Activated CD4-positive, alpha-beta T cell treated with anti-CD3 and anti-CD28 coated beads for 36 hours (primary cell): Measurements from ENCODE around the gene DMRTC1. TPM values are rescaled to one million over a fixed set of nuclear protein-coding genes. Genes with fewer than 3 reads are reported as not detected.
"Not testable (repeated sequence)": the region's sequence is repeated elsewhere in the genome, so short reads cannot be mapped to it uniquely, and the experiment has no call there.

Experiments used
- ATAC-seq: fragments of 200-7000 bp; cut with Tn5 transposase; one replicate; pipeline ENCODE4 v1.10.0; 2021; ENCODE audit warnings: mild to moderate bottlenecking, moderate library complexity
- CTCF ChIA-PET: fragments of 350-600 bp; sonication (Branson Sonifier 250); formaldehyde crosslinking; loops from one replicate; lab custom pipeline; 2021; ENCODE audit warnings: antibody characterized with exemption; lab: Charles Lee
- POLR2A ChIA-PET: fragments of 350-600 bp; sonication (Branson Sonifier 250); formaldehyde crosslinking; loops from one replicate; lab custom pipeline; 2021; ENCODE audit warnings: antibody characterized with exemption, inconsistent platforms; lab: Charles Lee
- DNase-seq: peaks from one replicate; pipeline ENCODE4 v3.0.0-alpha.2; 2020
- H3K27ac Mint-ChIP-seq: one replicate; pipeline ENCODE4 v1.8.0; 2021; ENCODE audit warnings: mixed read lengths
- H3K27me3 Mint-ChIP-seq: one replicate; pipeline ENCODE4 v1.8.0; 2021; ENCODE audit warnings: mixed read lengths
- H3K36me3 Mint-ChIP-seq: one replicate; pipeline ENCODE4 v1.8.0; 2021; ENCODE audit warnings: low read depth, mixed read lengths
- H3K4me1 Mint-ChIP-seq: one replicate; pipeline ENCODE4 v1.8.0; 2021; ENCODE audit warnings: mixed read lengths
- H3K4me3 Mint-ChIP-seq: one replicate; pipeline ENCODE4 v1.8.0; 2021; ENCODE audit warnings: mild to moderate bottlenecking, moderate library complexity, mixed read lengths
- H3K9me3 Mint-ChIP-seq: one replicate; pipeline ENCODE4 v1.8.0; 2021; ENCODE audit warnings: low read depth, mixed read lengths
- intact Hi-C, 2 experiments: fragments of 100-400 bp; cut with DNase I in 1 of 2; cut with micrococcal nuclease in 1 of 2; formaldehyde crosslinking; loops; one replicate each; pipeline versions ENCODE4 v1.14.2 to v1.15.1; 2022 to 2024; cut with DNase I, micrococcal nuclease
- total RNA-seq, 2 experiments: library from RNA; stranded (reverse); gene quantifications; one replicate each; pipeline ENCODE4 v1.2.3, GENCODE V29; 2021

Gene DMRTC1
- total RNA-seq, 2 experiments from 2014 or later: 0.18 TPM; not detected in 1

- intact Hi-C loops, H3K36me3 Mint-ChIP-seq, ATAC-seq, H3K9me3 Mint-ChIP-seq, H3K4me3 Mint-ChIP-seq, H3K27me3 Mint-ChIP-seq, POLR2A ChIA-PET, H3K4me1 Mint-ChIP-seq, CTCF ChIA-PET, DNase-seq, H3K27ac Mint-ChIP-seq: not testable (repeated sequence)
Observed at GRCh38 chrX:72912315-72912714, 31.3 kb downstream of the DMRTC1 start, which contains the start of gene FAM236C. TSS of gene FAM236C (plus strand) at chrX:72912615. CDS start at chrX:72912715, 100 bp downstream.

- H3K9me3 Mint-ChIP-seq, DNase-seq, ATAC-seq, H3K4me1 Mint-ChIP-seq, H3K27ac Mint-ChIP-seq, CTCF ChIA-PET, intact Hi-C loops, POLR2A ChIA-PET, H3K36me3 Mint-ChIP-seq, H3K4me3 Mint-ChIP-seq, H3K27me3 Mint-ChIP-seq: not testable (repeated sequence)
Observed at GRCh38 chrX:72889740-72890139, 53.9 kb downstream of the DMRTC1 start.

DNA sequence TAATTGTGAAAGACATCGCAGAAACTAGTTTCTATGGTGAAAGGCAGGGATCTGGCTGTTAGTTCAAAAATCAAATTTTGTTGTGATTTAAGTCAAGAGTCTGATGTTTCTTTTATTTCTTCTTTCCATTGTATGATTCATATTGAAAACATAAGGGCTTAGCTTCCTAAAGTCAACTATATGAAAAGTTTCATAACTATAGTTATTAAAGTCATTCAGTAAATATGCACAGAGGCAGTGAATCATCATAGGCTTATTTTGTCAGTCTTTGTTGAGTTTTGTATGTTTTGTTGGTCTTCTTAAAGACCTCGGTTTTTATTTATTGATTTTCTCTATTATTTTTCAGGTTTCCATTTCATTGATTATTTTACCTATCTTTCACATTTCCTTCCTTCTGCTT lies 60.7 kb downstream of the DMRTC1 start:
- not testable (repeated sequence) for H3K9me3 Mint-ChIP-seq

DNA sequence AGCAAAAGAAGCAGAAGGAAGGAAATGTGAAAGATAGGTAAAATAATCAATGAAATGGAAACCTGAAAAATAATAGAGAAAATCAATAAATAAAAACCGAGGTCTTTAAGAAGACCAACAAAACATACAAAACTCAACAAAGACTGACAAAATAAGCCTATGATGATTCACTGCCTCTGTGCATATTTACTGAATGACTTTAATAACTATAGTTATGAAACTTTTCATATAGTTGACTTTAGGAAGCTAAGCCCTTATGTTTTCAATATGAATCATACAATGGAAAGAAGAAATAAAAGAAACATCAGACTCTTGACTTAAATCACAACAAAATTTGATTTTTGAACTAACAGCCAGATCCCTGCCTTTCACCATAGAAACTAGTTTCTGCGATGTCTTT lies 106.1 kb downstream of the DMRTC1 start:
- H3K36me3 Mint-ChIP-seq, H3K27ac Mint-ChIP-seq, intact Hi-C loops, POLR2A ChIA-PET, H3K9me3 Mint-ChIP-seq, ATAC-seq, H3K4me1 Mint-ChIP-seq, DNase-seq, H3K4me3 Mint-ChIP-seq, CTCF ChIA-PET, H3K27me3 Mint-ChIP-seq: not testable (repeated sequence)

More for the DNA sequence above, 60.7 kb downstream of the DMRTC1 start:
- H3K4me1 Mint-ChIP-seq, H3K27me3 Mint-ChIP-seq, POLR2A ChIA-PET, H3K36me3 Mint-ChIP-seq, ATAC-seq, H3K27ac Mint-ChIP-seq, intact Hi-C loops, H3K4me3 Mint-ChIP-seq, DNase-seq, CTCF ChIA-PET: not testable (repeated sequence)

DNA sequence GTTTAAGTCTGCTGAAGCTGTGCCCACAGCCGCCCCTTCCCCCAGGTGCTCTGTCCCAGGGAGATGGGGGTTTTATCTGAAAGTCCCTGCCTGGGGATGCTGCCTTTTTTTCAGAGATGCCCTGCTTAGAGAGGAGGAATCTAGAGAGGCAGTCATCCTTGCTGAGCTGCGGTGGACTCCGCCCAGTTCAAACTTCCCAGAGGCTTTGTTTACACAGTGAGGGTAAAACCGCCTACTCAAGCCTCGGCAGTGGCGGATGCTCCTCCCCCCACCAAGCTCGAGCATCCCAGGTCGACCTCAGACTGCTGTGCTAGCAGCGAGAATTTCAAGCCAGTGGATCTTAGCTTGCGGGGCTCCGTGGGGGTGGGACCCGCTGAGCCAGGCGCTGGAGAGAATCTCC lies 112.9 kb downstream of the DMRTC1 start:
- POLR2A ChIA-PET, intact Hi-C loops, H3K36me3 Mint-ChIP-seq, H3K27ac Mint-ChIP-seq, CTCF ChIA-PET, H3K4me3 Mint-ChIP-seq, H3K4me1 Mint-ChIP-seq, H3K9me3 Mint-ChIP-seq, H3K27me3 Mint-ChIP-seq, DNase-seq, ATAC-seq: not testable (repeated sequence)

Other genes with a start within 250 kb of the DMRTC1 start
- 1 to 10 TPM; 8.7 to 9.4 TPM for gene PHKA1, start 229.5 kb downstream of the DMRTC1 start, total RNA-seq
- under 1 TPM in 1 of 2 experiments, not detected in 1; 0.18 TPM for gene DMRTC1B, start 166.9 kb downstream of the DMRTC1 start, total RNA-seq
- gene FAM236B, start 161.2 kb downstream of the DMRTC1 start, total RNA-seq: not detected
- not detected for gene FAM236D, start 135.6 kb downstream of the DMRTC1 start, total RNA-seq
- not detected for gene FAM236C, start 31.2 kb downstream of the DMRTC1 start, total RNA-seq
- not detected for gene FAM236A, start 5.6 kb downstream of the DMRTC1 start, total RNA-seq
- gene PABPC1L2B, start 59.1 kb upstream of the DMRTC1 start, total RNA-seq: not detected
- not detected for gene PABPC1L2A, start 135.7 kb upstream of the DMRTC1 start, total RNA-seq